Activated B cell treated with CpG ODN at 0.5 μM for 24 hours (primary cell): ENCODE data around the gene C14orf132. TPM values are rescaled to one million over a fixed set of nuclear protein-coding genes. Genes with fewer than 3 reads are reported as not detected.

ENCODE experiments used
- ATAC-seq: fragments of 200-7000 bp; cut with Tn5 transposase; one replicate; pipeline ENCODE4 v1.10.0; 2021; ENCODE audit warnings: low read depth, mild to moderate bottlenecking, moderate library complexity
- CTCF ChIA-PET: fragments of 350-600 bp; sonication (Branson Sonifier 250); formaldehyde crosslinking; loops from one replicate; lab custom pipeline; 2021; ENCODE audit warnings: antibody characterized with exemption; lab: Charles Lee
- POLR2A ChIA-PET: fragments of 350-600 bp; sonication (Branson Sonifier 250); formaldehyde crosslinking; loops from one replicate; lab custom pipeline; 2021; ENCODE audit warnings: antibody characterized with exemption; lab: Charles Lee
- DNase-seq: peaks from one replicate; pipeline ENCODE4 v3.0.0; 2022
- H3K27ac Mint-ChIP-seq: one replicate; pipeline ENCODE4 v1.8.0; 2020; ENCODE audit warnings: mixed read lengths
- H3K27me3 Mint-ChIP-seq: one replicate; pipeline ENCODE4 v1.8.0; 2021; ENCODE audit warnings: mixed read lengths
- H3K36me3 Mint-ChIP-seq: one replicate; pipeline ENCODE4 v1.8.0; 2021; ENCODE audit warnings: low read depth, mixed read lengths
- H3K4me1 Mint-ChIP-seq: one replicate; pipeline ENCODE4 v1.8.0; 2021; ENCODE audit warnings: mixed read lengths
- H3K4me3 Mint-ChIP-seq: one replicate; pipeline ENCODE4 v1.8.0; 2020; ENCODE audit warnings: mild to moderate bottlenecking, mixed read lengths
- H3K9me3 Mint-ChIP-seq: one replicate; pipeline ENCODE4 v1.8.0; 2020; ENCODE audit warnings: mixed read lengths
- intact Hi-C: fragments of 100-400 bp; cut with micrococcal nuclease; formaldehyde crosslinking; loops from one replicate; pipeline ENCODE4 v1.15.1; 2024
- total RNA-seq: library from RNA; stranded (reverse); gene quantifications from 2 replicates; pipeline ENCODE4 v1.2.3, GENCODE V29; 2022
- TF ChIP-seq, protein P1 (sequence below): fragments of 200-600 bp; IDR thresholded peaks from one replicate; pipeline ENCODE4 v1.8.0; 2022; ENCODE audit warnings: antibody characterized with exemption, mild to moderate bottlenecking

C14orf132 gene
- total RNA-seq, 1 donor from 2014 or later, result 0.16 TPM

DNA sequence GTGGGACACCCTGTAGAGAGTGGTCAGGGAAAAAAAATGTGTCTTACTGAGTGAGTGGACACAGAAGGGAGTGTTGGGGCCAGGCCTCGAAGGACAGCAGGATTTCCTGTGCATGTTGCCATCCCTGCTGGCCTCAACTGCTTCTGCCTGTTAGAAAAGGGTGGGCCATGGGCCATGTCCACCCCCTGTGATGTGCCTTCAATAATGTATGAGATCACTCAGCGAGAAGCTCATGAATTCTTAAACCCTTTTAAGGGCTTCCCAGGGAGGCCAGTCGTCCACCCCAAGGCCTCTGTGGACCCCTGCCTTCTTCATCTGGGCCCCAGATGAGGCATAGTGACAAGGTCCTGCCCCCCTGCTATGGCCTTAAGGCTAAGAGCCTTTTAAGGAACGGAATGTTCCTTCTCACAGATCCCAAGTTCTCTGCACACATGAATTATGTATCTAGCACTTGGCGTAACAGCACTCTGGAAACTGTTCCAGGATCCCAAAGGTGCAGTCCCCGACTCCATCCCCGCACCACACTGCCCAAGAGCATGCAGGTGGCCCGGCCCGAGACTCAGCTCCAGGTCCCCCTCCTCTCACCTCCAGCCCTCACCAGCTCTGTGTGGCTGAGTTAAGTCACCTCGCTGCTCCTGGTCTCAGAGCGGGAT lies 8.9 kb upstream of the C14orf132 start:
- Mint-ChIP-seq H3K4me1 (no peaks in the 10 kb centered on the region), H3K27me3 (peaks cover 14% of the 10 kb centered on the region), H3K4me3 (no peak overlapping the region), H3K27ac (no peak overlapping the region), H3K9me3 (no peaks in the 10 kb centered on the region), H3K36me3 (no peaks in the 10 kb centered on the region)
- no peak for ATAC-seq
- TF ChIP-seq, protein P1, sequence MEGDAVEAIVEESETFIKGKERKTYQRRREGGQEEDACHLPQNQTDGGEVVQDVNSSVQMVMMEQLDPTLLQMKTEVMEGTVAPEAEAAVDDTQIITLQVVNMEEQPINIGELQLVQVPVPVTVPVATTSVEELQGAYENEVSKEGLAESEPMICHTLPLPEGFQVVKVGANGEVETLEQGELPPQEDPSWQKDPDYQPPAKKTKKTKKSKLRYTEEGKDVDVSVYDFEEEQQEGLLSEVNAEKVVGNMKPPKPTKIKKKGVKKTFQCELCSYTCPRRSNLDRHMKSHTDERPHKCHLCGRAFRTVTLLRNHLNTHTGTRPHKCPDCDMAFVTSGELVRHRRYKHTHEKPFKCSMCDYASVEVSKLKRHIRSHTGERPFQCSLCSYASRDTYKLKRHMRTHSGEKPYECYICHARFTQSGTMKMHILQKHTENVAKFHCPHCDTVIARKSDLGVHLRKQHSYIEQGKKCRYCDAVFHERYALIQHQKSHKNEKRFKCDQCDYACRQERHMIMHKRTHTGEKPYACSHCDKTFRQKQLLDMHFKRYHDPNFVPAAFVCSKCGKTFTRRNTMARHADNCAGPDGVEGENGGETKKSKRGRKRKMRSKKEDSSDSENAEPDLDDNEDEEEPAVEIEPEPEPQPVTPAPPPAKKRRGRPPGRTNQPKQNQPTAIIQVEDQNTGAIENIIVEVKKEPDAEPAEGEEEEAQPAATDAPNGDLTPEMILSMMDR, result no peak
- ChIA-PET POLR2A (no interaction called here), CTCF (no interaction called here)
- DNase-seq, result no peak
- intact Hi-C loops, result no loop called here

DNA sequence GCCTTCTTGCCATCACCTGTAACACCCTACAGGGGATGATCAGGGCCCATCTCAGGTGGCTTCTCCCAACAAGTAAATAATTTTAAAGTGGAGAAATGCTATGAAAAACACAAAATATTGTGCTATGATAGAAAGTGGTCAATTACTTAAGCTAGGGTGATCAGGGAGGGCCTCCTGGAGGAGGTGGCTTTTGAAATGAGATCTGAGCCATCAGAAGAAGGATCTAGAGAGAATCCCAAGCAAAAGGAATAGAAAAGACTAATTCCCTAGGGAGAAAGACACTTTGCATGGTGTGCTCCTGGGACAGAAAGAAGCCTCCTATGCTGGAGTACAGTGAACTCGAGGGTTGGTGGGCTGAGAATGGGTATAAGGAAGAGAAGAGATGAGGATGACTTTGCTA lies 7.5 kb upstream of the C14orf132 start:
- no peak overlapping the region for H3K4me3 Mint-ChIP-seq
- H3K36me3 Mint-ChIP-seq, result no peaks in the 10 kb centered on the region
- DNase-seq (no peak), ATAC-seq (no peak)
- no peaks in the 10 kb centered on the region for H3K4me1 Mint-ChIP-seq
- intact Hi-C loops, result no loop called here
- peaks cover 11% of the 10 kb centered on the region for H3K27me3 Mint-ChIP-seq
- no peaks in the 10 kb centered on the region for H3K9me3 Mint-ChIP-seq
- no peak overlapping the region for H3K27ac Mint-ChIP-seq
- POLR2A ChIA-PET, result no interaction called here
- TF ChIP-seq, protein P1, result no peak
- CTCF ChIA-PET, result no interaction called here

DNA sequence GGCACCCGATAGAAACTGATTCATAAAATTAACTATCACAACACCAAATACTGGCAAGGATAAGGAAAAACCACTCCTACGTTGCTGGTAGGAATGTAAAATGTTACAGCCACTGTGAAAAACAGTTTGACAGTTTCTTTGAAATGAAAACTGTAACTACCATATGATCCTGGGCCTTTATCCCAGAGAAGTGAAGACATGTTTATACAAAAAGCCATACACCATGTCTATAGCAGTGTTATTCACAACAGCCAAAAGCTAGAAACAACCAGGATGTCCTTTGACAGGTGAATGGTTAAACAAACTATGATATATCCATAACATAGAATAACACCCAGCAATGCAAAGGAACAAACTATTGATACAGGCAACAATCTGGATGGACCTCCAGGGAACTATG lies 3.7 kb upstream of the C14orf132 start:
- Mint-ChIP-seq H3K9me3 (no peaks in the 10 kb centered on the region), H3K4me3 (no peak overlapping the region), H3K27me3 (peaks cover 27% of the 10 kb centered on the region), H3K4me1 (peaks cover 16% of the 10 kb centered on the region), H3K36me3 (no peaks in the 10 kb centered on the region), H3K27ac (no peak overlapping the region)
- ATAC-seq (no peak), DNase-seq (no peak)
- ChIA-PET POLR2A (no interaction called here), CTCF (no interaction called here)
- TF ChIP-seq, protein P1, result no peak
- intact Hi-C loops, result no loop called here

DNA sequence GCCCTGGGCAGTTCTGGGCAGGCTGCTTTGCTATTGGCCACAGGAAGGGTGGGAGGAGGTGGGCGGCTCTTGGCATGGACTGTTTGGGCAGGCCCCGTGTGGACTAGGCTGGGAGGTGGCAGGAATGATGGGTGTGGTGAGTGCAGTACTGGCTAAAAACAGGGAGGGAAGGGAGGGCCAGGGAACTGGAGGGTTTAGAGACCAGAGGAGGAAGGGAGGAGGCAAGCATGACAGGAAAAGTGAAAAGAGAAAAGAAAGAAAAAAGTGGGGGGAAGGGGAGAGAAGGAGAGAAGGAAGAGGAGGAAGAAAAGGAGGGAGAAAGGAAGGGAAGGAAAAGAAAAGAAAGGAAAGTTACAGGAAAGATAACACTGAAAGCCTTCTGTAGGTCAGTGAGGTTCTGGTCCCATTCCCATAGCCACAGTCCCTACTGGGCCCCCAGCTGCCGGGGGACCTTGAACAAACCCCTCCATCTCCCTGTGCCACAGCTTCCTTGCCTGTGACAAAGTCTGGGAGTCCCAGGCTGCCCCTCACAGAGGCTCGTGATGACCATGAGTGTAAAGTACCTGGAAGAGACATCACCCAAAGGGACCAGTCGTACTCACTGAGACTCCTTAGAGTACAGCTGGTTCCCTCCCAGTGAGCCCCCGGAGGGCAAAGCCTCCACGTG lies 1.1 kb upstream of the C14orf132 start:
- CTCF ChIA-PET, result no interaction called here
- TF ChIP-seq, protein P1, result no peak
- Mint-ChIP-seq H3K4me1 (peaks cover 18% of the 10 kb centered on the region), H3K9me3 (no peaks in the 10 kb centered on the region), H3K36me3 (no peaks in the 10 kb centered on the region), H3K4me3 (peak overlapping the region; percentile 62), H3K27ac (no peak overlapping the region), H3K27me3 (peaks cover 46% of the 10 kb centered on the region)
- POLR2A ChIA-PET, result no interaction called here
- DNase-seq (no peak), ATAC-seq (peak; percentile 13)
- intact Hi-C loops, result no loop called here

DNA sequence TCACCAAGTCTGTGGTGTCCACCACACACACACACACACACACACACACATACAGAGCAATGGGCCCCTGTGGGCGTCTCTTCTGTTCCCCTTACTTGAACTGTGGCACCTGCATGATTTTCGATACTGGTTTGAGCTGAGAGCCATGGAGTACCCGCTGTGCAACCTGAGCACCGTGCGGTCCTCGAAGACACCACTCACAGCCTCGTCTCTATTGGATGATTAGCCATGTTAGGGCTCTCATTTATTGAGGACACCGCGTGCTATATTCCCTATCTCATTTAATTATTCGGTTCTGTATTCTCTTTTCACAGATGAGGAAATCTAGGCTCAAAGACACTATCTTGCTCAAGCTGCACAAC lies 623 bp upstream of the C14orf132 start:
- H3K4me3 Mint-ChIP-seq, result peak overlapping the region; percentile 62
- DNase-seq (no peak), ATAC-seq (peak; percentile 26)
- TF ChIP-seq, protein P1, result no peak
- POLR2A ChIA-PET, result no interaction called here
- H3K27ac Mint-ChIP-seq, result no peak overlapping the region
- intact Hi-C loops, result no loop called here
- CTCF ChIA-PET, result no interaction called here
- H3K9me3 Mint-ChIP-seq, result no peaks in the 10 kb centered on the region
- peaks cover 18% of the 10 kb centered on the region for H3K4me1 Mint-ChIP-seq
- no peaks in the 10 kb centered on the region for H3K36me3 Mint-ChIP-seq
- peaks cover 50% of the 10 kb centered on the region for H3K27me3 Mint-ChIP-seq
